Mucosa of gallbladder (tissue), 1 donor: Measurements from ENCODE around the gene TEX22. TPM values are rescaled to one million over a fixed set of nuclear protein-coding genes. Genes with fewer than 3 reads are reported as not detected.

Source experiments
- DNase-seq: peaks from one replicate; pipeline ENCODE4 v3.0.0-alpha.2; 2020; ENCODE audit warnings: low spot score
- total RNA-seq: library from RNA; stranded (reverse); gene quantifications from one replicate; pipeline ENCODE4 v1.2.1, GENCODE V29; 2021
- donor health status: DM: no; HTN: no; CAD: no.

The TEX22 gene
- total RNA-seq, 1 donor from 2014 or later: 2.6 TPM

DNA sequence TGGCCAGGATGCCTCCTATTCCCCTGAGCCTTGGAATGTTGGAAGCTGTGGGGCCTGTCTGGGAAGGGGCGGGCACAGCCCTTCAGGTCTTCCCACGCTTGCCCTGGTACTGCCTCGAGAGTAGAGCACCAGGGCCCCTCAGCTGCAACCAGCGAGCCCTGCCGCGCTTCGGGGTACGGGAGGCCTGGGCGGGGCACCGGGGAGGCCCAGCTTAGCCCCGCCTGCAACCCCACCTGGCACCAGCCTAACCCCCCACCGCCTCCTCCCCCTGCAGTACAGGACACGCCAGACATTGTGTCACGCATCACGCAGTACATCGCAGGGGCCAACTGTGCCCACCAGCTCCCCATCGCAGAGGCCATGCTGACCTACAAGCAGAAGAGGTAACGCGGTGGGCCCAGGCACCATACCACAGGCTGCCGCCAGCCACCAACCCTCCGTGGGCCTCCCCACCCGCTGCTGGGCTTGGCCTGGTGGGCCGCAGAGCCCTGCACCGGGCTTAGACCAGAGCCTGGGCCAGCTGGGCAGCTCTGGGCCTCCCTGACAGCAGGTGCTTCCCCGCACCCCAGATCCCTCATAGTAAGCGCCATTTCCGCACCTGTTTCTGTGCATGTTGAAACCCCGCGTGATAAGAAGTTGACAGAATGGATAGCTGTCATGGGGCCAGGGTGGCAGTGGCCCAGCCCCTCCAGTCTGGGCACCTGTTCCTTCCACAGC, 13.6 kb upstream of the TEX22 start:
- DNase-seq: no peak

DNA sequence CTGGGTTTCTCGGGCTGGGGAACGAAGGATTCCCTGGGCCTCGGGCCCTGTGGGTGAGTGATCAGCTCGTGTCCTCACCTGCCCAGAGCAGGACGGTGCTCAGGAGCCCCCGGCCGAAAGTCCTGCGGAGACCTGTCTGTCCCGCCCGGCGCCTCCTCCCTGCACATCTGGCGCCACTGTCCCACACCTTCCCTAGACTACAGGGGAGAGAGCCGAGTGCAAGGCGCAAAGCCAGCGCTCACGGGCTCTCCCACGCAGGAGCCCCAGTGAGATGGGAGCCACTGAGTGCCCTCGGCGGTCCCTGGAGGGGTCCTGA, 13.1 kb upstream of the TEX22 start:
- no peak for DNase-seq

DNA sequence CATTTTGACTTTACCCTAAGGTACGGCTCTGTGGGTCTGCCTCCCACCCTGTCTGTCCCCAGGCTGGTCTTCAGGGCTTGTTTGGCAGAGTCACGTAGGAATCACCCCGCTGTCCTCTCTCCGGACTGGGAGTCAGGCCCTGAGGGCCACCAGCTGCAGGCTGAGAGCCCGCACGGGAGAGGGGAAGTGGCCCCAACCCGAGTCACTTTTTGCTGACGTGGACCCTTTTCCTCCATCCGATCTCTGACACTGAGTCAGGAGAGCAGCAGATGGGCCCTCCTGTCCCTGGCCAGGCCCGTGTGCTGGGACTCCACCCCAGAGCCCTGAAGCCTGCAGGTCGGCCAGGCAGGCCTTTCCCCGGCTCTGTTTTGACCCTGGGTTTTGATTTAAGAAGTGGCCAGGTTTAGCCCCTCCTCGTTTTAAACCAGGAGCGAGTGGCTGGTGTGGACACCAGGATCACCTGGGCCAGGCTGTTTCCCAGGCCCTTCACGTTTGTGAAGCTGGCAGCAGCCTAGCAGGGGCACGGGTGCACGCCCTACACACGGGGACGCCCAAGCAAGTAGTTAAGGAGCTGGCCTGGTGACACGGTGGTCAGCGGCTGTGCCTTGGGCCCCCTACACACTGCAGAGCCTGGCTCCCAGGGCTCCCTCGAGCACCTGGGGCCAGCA, 12.5 kb upstream of the TEX22 start:
- DNase-seq: no peak

DNA sequence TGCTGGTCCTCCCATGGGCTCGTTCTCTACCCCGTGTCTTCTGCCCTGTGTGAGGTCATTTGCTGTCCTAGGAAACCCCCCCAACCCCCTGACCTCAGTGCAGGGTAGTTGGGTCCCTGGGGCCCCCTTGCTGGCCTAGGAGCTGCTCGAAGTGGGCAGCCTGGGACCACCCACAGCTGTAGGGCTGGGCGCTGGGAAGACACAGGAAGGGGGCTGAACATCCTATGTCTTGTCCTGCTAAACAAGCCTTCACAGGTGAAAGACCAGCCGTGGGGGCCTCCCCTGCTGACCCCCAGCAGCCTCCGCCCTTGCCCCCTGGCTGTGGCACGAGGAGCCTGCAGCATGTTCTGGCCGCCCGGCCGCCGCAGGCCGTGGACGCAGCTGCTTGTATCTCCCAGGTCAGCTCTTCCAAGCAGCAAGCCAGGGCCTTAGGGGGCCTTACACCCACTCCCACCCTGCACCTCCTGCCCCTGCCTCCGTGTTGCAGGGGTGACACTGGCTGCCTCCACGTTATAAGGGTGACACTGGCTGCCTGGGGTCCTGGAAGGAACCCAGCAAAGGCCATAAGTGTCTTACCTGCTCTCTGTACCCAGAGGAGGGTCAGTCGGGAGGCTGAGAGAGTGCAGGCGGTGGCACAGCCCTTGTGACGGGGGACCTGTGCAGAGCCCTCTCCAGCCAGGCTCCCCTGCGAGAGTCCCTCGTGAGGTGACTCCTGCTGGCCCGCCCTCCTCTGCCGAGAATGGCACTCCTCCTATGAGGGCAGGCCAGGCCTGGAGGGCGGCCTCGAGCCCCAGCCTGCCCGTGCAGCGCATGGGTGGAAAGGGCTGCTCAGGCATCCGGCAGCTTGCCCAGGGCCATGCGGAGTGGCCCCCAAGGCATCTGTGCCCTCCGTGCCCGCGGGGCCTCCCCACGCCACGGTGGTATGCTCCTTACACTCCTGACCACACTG, 11.5 kb upstream of the TEX22 start:
- DNase-seq: no peak

DNA sequence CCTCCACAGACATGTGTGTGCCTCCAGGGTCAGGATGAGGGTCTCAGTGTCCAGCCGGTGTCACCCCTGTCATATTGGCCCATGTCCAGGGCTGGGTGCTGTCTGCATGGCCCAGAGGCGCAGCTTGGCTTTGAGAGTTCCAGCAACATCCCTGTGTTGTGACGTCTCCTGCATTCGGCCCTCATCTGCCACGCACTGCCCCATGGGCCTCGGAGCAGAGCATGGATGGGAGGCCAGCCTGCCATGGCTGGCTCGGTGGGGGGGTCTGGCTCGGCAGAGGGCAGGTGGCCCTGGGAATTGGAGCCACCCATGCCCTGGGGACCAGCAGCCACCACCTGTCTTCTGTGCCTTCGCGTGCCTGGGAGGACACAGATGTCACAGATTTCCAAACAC, 10.8 kb upstream of the TEX22 start:
- no peak for DNase-seq

DNA sequence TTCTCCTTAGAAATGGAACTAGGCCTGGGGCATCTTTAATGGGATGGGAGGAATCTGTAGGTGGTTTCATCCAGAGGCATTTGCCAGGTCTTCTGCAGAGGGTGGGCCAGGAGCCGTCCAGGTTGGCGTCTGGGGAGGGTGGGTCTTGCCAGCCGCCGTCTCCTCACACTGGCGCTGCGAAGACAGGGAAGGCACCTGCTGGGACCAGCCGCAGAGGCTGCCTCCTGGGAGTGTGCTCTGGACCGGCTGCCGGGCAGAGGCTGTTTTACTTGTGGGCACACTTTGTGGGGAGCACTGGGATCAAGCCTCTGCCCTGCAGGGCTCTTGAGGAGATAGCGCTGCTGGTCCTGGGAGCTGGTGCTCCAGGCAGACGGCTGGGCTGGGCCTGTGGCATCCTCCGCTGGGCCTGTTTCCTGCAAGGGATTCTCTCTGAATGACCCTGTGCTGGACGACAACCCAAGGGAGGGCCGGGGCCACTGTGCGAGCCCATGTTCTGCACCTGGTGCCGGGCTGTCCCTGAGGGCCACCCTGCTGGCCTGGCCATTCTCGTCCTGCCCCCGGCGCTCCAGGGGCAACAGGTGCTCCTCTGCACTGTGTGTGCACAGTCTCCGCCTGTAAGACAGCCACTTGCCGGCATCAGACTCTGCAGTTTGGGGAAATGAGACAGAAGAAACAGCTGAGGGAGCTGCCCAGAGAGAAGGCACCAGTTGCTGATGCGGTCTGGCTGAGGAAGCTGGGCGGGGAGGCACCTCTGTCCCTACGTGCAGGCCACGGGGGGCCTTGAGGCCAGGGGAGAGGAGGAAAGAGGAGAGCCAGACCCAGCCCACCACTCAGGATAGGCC, 10.0 kb upstream of the TEX22 start:
- DNase-seq: no peak

DNA sequence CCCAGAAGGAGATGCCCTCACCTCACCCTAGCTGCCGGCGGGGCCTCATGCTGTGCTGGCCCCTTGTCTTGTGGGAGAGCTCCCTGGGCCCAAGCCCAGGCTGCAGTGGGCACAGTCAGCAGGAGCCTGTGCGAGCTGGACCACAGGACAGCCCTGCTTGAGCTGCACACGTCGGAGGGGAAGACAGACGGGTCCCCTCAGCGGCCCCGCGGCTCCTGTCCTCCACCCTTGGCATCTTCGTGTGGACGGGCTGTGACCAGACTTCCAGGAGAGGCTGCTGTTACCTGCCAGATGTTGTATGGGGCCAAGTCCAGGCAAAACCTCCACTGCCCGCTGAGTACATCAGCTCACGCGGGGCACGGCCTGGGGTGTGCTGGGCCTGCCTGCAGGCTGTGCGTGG, 9.4 kb upstream of the TEX22 start:
- no peak for DNase-seq

DNA sequence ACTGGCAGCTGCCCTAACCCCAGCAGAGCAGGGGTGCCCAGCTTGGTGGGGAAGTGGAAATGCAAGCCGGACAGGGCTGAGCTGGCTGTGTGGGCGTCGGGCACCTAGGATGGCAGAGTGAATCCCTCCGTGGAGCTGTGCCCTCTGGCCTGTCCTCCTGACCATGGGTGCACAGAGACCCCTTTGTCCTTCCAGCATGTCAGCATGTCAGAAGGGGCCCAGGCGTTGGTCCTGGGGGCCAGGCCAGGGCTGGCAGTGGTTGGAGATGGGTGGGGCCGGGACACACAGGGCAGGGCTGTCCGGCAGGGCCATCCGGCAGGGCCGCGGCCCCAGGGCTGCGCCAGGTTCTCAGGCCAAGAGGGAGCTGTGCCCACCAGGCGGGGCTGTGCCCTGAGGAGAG, 8.8 kb upstream of the TEX22 start:
- no peak for DNase-seq

DNA sequence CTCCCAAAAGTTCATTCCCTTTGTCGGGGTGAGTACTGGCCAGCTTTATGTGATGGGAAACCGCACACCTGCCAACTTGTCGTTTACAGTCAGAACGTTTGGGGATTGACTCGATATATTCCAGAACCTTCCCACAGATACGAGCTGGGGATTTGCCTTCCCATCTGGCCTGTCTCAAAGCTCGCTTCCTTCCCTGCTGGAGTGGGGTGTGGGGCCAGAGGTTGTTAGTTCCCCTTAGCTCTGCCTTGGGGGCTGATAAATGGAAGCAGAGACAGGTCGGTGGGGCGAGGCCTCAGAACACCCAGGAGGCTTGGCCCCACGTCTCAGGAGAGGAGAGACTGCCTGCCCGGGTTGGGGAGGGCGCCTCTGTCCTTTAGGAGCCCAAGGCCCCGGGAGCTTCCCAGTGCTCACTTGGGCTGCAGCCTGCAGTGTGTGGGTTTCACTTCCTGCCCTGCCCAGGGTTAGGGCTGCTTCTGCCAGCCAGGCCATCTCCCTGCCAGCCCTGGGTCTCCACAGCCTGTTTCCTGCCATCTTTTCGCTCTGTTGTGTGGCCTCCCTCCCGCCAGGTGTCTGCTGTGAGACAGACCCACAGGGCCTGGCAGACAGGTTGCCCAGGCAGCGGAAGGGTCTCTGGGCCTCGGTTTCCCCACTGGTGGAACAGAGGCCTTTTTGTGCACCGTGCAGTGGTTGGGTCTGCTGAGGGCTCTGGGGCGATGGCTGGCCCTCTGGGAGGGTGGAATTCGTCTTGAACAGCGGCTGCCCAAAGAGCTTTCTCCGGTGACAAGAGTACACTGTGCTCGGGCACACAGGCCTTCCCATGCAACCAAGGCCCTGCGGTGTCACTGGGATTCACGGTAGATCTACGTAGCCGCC, 8.1 kb upstream of the TEX22 start:
- DNase-seq: no peak

DNA sequence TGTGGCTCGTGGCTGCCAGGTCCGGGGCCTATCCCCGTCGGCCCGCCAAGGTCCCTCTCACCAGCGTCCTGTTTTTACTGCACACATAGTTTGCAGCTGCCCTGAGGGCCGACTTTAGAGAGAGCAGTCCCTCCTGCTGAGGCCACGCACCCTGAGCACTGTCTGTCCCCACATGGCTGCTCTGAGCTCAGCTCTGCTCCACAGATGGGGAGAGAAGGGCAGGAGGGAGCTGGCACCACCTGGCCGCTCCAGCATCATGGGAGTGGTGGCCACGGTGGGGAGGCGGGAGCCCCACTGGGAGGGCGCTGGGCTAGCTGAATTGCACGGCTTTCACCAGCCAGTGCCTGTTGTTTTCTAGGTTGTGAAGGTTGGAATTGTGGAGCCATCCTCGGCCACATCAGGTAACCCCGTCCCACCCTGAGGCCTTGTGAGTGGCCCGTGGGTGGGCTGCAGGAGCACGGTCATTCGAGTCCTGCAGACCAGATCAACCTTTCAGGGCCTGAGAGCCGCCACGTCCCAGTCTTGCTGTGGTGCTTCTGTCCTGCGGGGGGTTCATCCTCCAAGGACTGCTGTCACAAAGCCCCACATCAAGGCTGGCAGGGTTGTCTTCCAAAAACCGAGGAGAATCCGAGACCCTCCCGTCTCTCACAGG, 7.4 kb upstream of the TEX22 start:
- no peak for DNase-seq

DNA sequence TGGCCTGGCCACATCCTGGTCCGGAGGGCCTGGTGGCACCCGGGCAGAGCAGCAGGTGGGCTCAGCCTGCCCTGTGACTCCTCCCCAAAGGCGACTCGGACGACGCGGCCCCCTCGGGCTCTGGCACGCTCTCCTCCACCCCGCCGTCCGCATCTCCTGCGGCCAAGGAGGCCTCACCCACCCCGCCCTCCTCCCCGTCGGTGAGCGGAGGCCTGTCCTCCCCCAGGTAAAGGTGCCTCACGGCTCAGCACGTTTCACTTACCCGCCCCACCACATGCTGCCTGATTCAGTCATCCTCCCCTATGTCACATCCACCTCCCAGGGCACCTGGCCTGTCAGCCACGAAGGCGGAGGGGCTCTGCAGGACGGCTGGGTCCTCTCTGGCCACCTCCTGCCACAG, 6.8 kb upstream of the TEX22 start:
- DNase-seq: no peak

DNA sequence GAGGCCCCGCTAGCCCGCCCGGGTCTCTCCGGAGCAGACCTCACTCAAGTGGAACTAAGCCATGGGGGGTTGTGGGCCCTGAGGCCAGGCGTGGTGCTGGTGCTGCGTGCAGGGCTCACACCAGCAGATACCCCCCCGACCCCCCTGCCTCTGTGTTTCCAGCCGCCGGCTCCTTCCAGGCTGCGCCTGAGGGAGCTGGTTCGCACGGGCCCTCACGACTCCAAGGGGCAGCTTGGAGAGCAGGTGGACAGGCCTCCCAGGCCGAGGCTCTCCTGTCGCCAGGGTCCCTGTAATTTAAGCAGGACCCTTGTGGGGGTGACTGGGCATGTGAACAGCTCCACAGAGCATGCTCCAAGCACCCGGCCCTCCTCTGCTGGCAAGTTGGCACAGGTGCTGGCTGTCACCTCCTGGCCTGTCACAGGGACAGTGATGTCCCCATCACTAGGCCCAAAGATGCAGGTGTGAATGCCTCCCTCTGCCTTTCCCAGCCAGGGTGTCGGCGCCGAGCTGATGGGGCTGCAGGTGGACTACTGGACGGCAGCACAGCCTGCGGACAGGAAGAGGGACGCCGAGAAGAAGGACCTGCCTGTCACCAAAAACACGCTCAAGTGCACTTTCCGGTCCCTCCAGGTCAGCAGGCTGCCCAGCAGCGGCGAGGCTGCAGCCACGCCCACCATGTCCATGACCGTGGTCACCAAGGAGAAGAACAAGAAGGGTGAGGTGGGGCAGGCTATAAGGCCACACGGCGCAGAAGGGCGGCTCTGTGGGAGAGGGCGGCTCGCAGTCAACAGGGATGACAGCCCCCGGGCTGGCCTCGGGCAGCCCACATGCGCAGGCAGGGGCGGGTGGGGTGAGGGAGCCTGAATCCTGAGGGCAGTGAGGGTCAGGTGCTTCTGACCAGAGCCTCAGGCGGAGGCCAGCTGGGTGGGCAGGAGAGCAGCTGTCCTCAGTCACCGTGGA, 5.9 kb upstream of the TEX22 start:
- no peak for DNase-seq

DNA sequence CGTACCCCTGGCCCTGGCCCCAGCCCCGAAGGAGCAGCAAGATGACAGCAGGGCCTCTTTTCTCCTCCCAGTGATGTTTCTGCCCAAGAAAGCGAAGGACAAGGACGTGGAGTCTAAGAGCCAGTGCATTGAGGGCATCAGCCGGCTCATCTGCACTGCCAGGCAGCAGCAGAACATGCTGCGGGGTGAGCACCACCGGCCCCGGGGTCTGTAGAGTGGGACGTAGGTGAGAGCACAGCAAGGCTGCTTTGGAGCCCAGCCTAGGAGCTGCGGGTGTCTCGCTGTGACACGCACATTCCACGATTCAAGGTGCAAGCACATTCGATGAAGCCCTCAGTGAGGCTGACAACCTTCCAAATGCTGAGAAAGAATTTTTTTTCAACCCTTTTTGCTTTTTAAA, 5.2 kb upstream of the TEX22 start:
- DNase-seq: no peak

DNA sequence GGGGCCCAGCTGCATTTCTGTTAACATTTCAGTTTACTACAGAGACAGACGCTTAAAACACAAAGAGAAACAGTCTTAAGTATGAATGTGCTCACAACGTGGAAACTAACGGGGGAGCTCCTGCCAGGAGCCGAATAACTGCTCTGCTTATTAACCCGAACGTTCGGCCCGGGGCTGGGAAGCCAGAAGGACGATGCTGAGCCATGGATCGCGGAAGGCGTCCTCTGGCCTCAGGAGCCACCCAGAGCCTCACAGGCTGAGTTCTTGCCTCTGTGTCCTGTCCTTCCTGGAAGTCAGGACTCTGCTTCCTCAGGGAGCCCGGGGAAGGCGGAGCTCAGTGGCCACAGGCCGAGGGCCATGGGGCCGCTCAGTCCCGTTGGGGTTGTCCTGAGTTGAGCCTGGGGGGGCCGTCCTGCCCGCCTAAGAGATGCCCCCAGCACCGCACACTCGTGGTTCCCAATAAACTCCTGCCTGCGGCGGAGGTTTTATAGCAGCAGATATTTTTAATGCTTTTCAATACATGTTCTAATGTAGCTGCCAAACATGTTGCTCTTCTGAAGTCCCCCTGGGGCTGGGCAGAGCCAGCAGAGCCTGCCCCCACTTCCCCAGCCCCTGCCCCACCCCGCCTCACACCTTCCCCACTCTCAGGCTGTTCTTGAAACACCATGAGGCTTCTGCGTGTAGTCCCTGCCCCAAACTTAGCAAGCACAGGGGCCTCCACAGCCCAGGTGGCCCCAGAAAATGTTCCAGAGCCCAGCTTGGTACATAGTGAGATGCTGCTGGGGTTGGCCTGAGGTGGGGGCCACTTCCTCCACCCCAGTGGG, 3.4 kb upstream of the TEX22 start:
- DNase-seq: no peak

DNA sequence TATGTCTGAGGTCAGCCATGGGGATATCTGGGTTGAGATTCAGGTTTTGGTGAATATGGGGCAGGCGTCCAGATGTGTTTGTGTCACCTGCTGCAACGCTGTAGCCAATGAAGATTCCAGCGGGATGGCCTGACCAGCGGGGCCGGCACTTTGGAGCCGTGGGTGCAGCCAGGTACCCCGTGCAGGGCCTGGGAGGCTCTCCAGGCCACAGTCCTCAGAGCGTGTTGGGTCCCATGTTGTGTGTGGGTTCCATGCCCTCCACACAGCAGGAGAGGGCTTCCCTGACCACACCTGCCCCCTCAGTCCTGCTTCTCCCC, 2.8 kb upstream of the TEX22 start:
- no peak for DNase-seq

DNA sequence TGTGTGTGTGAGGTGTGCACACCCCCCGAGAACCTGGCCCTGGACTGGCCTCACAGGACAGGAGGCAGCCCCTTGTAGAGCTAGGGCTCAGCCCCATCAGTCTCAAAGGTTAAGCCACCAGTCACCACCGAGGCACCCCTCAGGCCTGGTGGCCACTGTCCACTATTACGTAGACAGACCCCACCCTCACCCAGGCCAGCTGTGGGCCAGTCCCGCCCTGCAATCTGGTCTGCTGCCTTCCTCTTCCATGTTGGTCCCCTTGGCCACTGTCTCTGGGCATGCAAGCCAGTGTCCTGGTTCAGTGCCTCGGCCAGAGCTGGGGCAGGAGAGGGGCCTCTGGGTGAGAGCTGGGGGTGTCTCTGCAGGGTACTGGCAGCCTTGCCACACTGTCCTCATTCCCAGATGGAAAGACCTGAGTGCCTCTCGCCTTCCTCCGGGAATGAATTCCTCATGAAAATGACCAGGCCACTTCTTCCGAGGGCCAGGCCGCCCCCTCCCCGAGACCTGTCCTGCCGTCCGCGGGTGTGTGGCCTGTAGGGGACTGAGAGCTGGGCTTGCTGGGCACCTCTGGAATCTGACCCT, 897 bp upstream of the TEX22 start:
- no peak for DNase-seq

DNA sequence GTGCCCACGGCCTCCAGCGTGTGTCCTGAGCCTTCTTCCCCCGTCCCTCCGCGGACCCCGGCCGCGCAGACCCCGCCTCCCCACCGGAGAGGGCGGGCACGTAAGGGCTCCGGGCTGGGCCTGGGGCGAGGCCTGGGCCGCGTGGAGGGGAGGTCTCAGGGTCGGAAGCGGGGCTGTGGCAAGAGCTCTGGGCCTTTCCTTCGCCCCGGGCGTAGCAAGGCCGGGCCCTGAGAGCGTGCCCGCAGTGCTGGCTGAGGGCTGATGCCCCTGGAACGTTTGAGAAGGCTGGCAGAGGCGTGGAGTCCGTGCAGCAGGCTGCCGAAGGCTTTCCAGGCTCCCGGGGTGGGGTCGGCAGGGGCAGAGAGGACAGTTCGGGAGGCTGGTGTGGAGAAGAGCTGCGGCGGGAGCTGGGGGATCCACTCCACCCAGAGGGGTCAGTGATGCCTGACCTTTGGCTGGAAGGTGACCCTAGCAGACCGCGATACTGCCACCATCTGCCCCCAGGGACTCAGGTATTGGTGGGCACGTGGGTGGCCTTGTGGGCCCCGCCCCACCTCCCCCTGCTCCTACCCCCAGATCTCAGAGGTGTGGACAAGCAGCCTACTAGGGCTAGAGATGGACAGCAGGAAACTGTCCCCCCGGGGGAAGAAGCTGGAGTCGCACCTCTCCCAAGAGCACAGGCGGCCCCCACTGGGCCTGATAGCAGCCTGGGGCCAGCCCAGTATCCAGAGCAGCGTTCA, 558 bp downstream of the TEX22 start:
- no peak for DNase-seq

DNA sequence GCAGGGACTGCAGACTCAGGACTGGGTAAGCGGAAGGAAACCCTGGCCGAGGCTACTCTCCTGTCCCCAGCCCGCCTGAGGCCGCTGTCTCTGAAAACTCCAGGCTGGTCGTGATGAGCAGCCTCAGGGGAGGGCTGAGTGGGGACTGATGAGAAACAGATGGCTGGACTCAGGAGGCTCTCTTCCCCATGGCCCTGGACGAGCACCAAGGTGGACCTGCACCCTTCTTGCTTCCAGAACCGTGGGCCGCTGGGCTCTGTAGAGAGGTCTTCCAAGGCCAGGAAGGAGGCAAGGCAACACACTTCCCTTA, 1.1 kb downstream of the TEX22 start:
- no peak for DNase-seq
